Uterus (tissue), 2 donors: ENCODE measurements around the gene KDM4C.

Experiments used
- CTCF ChIP-seq, 4 experiments: fragments of 200-600 bp in 2 of 4; fragments of 450-650 bp in 2 of 4; sonication (generic) in 2 of 4; IDR thresholded peaks; one replicate each; pipeline ENCODE4 v1.5.1; 2016 to 2019; ENCODE audit warnings: antibody characterized with exemption in 4 of 4, mild to moderate bottlenecking in 2 of 4, moderate library complexity in 1 of 4
- POLR2A ChIP-seq, 2 donors: fragments of 450-650 bp; IDR thresholded peaks; one replicate each; pipeline ENCODE4 v1.6.1; 2016; ENCODE audit warnings: antibody characterized with exemption in 2 of 2, mild to moderate bottlenecking in 1 of 2, moderate library complexity in 1 of 2

GRCh38 chr9:6893350-6894131, 135.8 kb downstream of the KDM4C start:
- TF ChIP-seq CTCF (IDR thresholded peaks at IDR 0.05) = no peak
- no peak for TF ChIP-seq POLR2A (IDR thresholded peaks at IDR 0.05)
